ENCODE data around the gene SHISA9.

DNA sequence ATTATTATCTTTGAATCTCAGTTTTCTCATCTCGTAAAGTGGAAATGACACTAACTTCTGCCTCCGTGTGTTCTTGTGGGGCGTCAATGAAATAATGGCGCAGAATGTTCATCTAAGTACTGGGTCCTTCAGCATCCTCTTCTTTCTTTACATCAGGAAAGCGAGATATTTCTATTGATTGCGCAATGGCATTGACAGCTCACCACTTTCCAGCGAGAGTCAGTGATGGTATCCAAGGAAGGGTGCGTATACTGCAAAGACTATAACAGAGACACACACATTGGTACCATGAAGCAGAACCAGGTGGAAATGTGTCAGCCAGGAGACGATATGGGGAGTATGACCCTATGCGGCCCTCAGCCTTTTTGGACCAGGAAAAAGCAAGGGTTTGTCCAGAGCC lies 162.1 kb downstream of the SHISA9 start:
- TF ChIP-seq, protein P1, sequence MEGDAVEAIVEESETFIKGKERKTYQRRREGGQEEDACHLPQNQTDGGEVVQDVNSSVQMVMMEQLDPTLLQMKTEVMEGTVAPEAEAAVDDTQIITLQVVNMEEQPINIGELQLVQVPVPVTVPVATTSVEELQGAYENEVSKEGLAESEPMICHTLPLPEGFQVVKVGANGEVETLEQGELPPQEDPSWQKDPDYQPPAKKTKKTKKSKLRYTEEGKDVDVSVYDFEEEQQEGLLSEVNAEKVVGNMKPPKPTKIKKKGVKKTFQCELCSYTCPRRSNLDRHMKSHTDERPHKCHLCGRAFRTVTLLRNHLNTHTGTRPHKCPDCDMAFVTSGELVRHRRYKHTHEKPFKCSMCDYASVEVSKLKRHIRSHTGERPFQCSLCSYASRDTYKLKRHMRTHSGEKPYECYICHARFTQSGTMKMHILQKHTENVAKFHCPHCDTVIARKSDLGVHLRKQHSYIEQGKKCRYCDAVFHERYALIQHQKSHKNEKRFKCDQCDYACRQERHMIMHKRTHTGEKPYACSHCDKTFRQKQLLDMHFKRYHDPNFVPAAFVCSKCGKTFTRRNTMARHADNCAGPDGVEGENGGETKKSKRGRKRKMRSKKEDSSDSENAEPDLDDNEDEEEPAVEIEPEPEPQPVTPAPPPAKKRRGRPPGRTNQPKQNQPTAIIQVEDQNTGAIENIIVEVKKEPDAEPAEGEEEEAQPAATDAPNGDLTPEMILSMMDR (conservative IDR thresholded peaks at IDR 0.05; ENCODE audit: low read depth, low read length): no peak
- TF ChIP-seq SMC3 (IDR thresholded peaks at IDR 0.05; ENCODE audit: low read depth, low read length) (no peak), POLR2A (IDR thresholded peaks at IDR 0.05; ENCODE audit: low read depth, low read length) (no peak), CHD1 (IDR thresholded peaks at IDR 0.05; ENCODE audit: low read depth, low read length) (no peak), MAZ (IDR thresholded peaks at IDR 0.05; ENCODE audit: borderline replicate concordance, low read depth, low read length) (no peak)
- TF ChIP-seq, protein P2, sequence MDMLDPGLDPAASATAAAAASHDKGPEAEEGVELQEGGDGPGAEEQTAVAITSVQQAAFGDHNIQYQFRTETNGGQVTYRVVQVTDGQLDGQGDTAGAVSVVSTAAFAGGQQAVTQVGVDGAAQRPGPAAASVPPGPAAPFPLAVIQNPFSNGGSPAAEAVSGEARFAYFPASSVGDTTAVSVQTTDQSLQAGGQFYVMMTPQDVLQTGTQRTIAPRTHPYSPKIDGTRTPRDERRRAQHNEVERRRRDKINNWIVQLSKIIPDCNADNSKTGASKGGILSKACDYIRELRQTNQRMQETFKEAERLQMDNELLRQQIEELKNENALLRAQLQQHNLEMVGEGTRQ (IDR thresholded peaks at IDR 0.05; ENCODE audit: low read depth, low read length): no peak
